NCI-H345 treated with DMSO at 0.1 percent for 48 hours (cell line): ENCODE results near the gene TMEM114.
"Not testable (repeated sequence)": the region's sequence is repeated elsewhere in the genome, so short reads cannot be mapped to it uniquely, and the experiment has no call there.

Source experiments
- DNase-seq: peaks from one replicate; lab custom pipeline; 2025; ENCODE audit not compliant: unreplicated experiment; lab: John Stamatoyannopoulos, UW

TMEM114 gene

GRCh38 chr16:8576141-8577004, 13.9 kb downstream of the TMEM114 start:
- no peak for DNase-seq

- no peak for DNase-seq
These were observed 14.9 kb downstream of the TMEM114 start for GRCh38 chr16:8575399-8575798.

- no peak for DNase-seq
These were observed 17.2 kb downstream of the TMEM114 start for GRCh38 chr16:8572919-8573724.

- DNase-seq = no peak
These were observed 18.0 kb downstream of the TMEM114 start for GRCh38 chr16:8572063-8572918.

- no peak for DNase-seq
These were observed 19.2 kb downstream of the TMEM114 start for GRCh38 chr16:8571061-8571596.

- not testable (repeated sequence) for DNase-seq
These were observed 19.9 kb downstream of the TMEM114 start for GRCh38 chr16:8570393-8570792.

- DNase-seq = no peak
These were observed 20.5 kb downstream of the TMEM114 start for GRCh38 chr16:8569650-8570346.

- no peak for DNase-seq
These were observed 22.1 kb downstream of the TMEM114 start for GRCh38 chr16:8568231-8568617.

GRCh38 chr16:8567355-8568230, 22.7 kb downstream of the TMEM114 start:
- DNase-seq = peak; percentile 48

GRCh38 chr16:8565498-8565897, 24.8 kb downstream of the TMEM114 start:
- no peak for DNase-seq

GRCh38 chr16:8564934-8565345, 25.4 kb downstream of the TMEM114 start:
- no peak for DNase-seq

GRCh38 chr16:8563944-8564540, 26.3 kb downstream of the TMEM114 start:
- not testable (repeated sequence) for DNase-seq

GRCh38 chr16:8561496-8561895, 28.8 kb downstream of the TMEM114 start:
- no peak for DNase-seq

GRCh38 chr16:8555400-8555799, 34.9 kb downstream of the TMEM114 start:
- DNase-seq = no peak

- no peak for DNase-seq
These were observed 35.4 kb downstream of the TMEM114 start for GRCh38 chr16:8554881-8555280.

- DNase-seq = no peak
These were observed 36.3 kb downstream of the TMEM114 start for GRCh38 chr16:8554022-8554421.

- DNase-seq = no peak
These were observed 37.7 kb downstream of the TMEM114 start for GRCh38 chr16:8552487-8553221.
